ENCODE data around the gene PPP2R5A. TPM values are rescaled to one million over a fixed set of nuclear protein-coding genes. Genes with fewer than 3 reads are reported as not detected.
"Not testable (repeated sequence)": the region's sequence is repeated elsewhere in the genome, so short reads cannot be mapped to it uniquely, and the experiment has no call there.

The PPP2R5A gene
- total RNA-seq, 1 donor from 2014 or later = 37.1 TPM

DNA sequence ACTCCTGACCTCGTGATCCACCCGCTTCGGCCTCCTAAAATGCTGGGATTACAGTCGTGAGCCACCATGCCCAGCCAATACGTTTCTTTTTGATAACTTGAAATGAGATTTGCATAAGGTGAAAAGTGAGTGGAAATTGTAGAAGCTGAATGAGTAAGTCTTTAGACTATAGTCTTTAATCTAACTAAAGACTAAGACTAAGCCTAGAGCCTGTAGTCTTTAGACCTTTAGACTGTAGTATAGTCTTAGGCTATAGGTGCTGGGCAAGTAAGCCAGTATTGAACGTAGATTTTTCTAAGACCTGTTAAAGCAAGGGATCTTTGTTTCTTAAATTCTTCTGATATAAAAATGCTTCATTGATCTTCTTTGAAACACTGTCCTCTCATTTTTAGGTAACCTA is 12.1 kb downstream of the PPP2R5A start:
- no peak for DNase-seq (ENCODE audit: low read depth in 2 of 2)

DNA sequence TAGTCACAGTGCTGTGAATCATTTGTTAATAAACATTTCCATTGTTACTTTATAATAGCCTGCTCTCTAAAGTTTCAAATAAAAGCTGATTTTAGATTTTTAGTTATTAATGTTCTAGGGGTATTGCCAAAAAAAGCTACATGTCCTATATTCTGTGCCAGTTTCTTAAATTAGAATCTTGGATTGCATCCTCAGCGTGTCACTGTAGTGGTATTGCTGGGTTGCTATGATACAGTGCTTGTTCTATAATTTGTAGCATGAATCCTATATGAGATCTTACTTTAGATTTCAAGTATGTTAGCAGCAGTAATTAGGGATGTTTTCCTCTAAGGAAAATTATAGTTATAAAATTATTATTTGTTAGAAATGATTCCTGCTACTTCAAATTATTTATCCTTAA is 16.4 kb downstream of the PPP2R5A start:
- DNase-seq (ENCODE audit: low read depth in 2 of 2) = no peak

DNA sequence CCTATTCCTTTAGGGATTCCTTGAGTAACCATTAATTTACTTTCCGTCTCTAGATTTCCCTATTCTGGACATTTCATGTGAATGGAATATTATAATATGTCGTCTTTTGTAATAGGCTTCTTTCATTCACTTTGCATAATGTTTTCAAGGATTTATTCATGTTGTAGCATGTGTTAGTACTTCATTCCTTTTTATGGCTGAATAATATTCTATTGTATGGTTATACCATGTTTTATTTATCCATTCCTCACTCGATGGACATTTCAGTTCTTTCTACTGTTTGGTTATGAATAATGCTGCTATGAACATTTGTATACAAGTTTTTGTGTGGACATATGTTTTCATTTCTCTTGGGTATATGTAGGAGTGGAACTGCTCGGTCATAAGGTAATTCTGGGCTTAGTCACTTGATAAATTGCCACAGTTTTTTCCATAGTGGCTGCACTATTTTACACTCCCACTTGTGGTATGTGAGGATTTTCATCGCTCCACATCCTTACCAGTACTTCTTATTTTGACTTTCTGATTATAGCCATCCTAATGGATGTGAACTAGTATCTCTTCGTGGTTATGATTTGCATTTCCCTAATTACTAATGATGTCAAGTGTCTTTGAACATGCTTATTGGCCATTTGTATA is 17.7 kb downstream of the PPP2R5A start:
- DNase-seq (ENCODE audit: low read depth in 2 of 2) = no peak

DNA sequence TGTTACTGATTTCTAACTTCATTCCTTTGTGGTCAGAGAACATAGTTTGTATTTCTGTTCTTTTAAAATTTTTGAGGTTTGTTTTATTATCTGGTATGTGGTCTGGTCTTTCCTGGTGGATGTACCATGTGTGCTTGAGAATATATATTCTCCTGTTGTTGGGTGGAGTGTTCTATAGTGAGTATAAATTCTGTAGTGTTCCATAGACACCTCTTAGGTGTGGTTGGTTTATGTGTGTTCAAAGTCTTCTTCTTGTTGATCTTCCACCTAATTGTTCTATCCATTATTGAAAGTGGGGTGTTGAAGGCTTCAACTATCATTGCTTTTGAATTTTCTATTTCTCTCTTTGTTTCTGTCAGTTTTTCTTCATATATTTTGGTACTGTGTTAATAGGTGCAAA is 20.1 kb downstream of the PPP2R5A start:
- DNase-seq (ENCODE audit: low read depth in 2 of 2) = no peak

DNA sequence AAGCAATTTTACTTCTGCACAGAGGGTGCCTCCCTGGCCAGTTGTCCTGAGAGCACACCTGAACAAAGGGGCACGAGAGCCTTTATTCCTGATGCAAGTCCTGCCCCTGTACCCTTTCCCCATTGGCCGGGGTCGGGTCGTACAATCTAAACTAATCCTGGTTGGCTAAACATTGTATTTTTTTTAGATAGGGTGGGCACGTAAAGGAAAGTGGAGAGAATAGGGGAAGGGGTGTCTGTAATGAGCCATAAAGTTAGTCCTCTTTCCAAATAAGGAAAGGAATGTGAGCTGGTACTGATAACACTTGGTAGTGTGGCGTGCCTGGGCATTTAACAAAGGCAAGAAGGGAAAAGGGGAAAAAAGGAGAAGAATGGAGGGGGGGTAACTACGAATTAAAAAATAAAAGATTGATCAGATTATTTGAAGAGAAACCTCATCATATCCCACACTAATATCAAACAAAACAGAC is 20.8 kb downstream of the PPP2R5A start:
- DNase-seq (ENCODE audit: low read depth in 2 of 2) = not testable (repeated sequence)

DNA sequence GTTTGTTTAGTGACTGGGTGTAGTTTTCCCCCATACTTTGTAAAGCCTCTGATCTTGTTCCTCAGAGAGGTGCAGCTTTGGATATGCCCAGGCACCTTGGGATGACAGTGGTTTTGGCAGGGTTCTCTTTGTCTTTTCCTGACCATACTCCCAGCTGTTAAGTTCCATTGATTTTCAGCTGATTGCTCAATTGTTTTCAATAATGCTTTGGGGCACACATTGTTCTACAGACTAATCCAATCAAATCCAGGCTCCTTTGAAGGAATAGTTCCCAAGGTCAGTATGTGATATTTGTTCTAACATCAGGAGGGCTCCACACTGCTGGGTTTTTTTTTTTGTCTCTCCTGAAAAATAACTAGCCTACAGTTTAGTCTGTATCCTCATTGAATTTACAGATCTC is 24.8 kb downstream of the PPP2R5A start:
- DNase-seq (ENCODE audit: low read depth in 2 of 2) = no peak

DNA sequence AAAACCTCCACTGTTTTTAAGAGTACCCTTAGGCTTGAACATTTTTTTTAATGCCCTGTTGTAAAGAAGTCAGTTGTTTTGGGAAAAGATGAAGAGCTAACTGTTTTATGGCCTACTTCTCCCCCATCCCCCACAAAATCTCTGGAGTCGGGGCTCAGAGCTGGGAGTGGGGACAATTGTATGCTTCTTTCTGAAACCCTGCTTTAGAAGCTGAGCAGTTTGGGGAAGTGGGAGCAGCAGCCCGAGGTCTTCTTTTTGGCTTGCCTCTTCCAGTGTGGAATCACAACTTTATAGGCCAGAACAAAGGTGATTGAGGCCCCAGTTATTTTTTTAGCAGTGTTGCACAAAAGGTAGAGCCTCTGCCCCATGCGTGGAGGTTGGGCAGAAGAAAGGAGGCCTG is 25.2 kb downstream of the PPP2R5A start:
- no peak for DNase-seq (ENCODE audit: low read depth in 2 of 2)

DNA sequence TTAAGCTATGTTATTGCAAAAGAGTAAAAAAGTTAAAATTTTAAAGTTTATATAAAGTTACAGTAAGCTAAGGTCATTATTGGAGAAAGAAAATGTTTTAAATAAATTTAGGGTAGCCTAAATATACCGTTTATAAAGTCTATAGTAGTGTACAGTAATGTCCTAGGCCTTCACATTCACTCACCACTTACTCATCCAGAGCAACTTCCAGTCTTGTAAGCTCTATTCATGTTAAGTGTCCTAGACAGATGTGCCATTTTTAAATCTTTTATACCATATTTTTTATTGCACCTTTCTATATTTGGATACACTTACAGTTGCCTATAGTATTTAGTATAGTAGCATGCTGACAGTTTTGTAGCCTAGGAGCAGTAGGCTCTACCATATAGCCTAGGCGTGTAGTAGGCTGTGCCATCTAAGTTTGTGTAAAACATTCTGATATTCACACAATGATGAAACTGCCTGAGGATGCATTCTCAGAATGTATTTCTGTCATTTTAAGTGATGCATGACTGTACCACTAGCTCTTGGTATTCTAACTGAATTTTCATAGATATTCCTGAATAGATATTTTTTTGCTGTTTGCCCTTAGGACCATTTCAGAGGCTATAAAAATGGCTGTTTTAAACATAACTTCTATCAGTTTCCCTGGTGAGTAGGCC is 26.8 kb downstream of the PPP2R5A start:
- no peak for DNase-seq (ENCODE audit: low read depth in 2 of 2)

DNA sequence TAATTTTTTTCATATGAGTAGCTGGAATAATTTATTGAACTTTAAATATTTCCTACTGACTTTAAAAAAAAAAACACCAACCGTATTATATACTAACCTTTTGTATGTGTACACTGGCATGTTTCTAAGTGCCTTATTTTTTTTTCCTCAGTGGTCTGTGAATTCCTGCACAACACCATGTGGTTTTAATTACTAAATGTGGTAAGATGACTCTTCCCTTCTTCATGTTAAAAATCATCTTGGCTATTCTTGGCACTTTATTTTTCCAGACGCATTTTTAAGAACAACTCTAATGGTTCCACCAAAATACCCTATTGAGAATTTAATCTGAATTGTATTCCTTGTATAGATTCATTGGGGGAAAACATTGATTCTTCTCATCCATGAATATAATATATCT is 28.4 kb downstream of the PPP2R5A start:
- DNase-seq (ENCODE audit: low read depth in 2 of 2) = no peak

DNA sequence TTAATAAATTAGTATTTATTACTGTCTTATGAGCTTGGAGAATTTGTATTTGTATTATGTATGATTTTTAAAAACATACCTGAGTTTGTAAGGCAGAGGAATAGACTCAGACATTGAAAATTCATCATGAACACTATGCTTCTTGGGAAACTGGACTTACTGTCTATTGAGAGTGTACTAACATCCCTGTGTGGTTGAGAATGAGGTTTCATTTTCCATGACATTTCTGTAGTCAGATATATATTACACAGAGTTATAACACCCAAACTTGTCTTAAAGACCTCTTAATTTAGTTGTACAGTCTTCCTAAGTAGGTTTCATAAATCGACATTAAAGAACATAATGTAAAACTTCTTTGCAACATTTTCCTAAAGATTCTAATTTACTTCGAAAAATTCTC is 30.0 kb downstream of the PPP2R5A start:
- no peak for DNase-seq (ENCODE audit: low read depth in 2 of 2)

DNA sequence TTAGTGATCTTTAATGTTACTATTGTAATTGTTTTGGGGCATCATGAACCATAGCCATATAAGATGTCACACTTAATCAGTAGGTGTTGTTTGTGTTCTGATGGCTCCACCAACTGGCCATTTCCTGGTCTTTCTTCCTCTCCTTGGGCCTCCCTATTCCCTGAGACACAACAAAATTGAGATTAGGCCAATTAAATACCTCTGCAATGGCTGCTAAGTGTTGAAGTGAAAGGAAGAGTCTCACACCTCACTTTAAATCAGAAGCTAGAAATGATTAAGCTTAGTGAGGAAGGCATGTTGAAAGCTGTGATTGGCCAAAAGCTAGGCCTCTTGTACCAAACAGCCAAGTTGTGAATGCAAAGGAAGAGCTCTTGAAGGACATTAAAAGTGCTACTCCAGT is 30.7 kb downstream of the PPP2R5A start:
- peak; percentile 11 to 52 for DNase-seq (ENCODE audit: low read depth in 2 of 2)

DNA sequence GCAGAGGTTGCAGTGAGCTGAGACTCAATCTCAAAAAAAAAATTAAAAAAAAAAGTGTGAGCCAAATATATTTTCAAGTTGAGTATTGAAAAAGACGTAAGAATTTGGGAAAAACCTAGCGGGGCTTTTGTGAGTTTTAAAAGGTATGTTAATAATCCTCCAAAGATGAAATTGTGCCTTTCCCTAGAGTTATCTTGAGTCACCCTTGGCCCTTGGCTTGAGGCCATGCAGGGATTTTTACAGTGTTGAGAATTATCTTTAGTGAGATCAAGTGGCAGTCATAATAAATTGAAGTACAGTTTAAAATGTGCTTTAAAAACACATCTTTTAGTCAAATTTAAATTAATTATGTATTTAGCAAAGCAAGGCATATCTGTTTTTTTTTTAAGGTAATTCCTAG is 32.7 kb downstream of the PPP2R5A start:
- no peak for DNase-seq (ENCODE audit: low read depth in 2 of 2)

DNA sequence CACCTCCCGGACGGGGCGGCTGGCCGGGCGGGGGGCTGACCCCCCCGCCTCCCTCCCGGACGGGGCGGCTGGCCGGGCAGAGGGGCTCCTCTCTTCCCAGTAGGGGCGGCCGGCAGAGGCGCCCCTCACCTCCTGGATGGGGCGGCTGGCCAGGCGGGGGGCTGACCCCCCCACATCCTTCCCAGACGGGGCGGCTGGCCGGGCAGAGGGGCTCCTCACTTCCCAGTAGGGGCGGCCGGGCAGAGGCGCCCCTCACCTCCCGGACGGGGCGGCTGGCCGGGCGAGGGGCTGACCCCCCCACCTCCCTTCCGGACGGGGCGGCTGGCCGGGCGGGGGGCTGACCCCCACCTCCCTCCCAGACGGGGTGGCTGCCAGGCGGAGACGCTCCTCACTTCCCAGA is 35.8 kb downstream of the PPP2R5A start:
- not testable (repeated sequence) for DNase-seq (ENCODE audit: low read depth in 2 of 2)

DNA sequence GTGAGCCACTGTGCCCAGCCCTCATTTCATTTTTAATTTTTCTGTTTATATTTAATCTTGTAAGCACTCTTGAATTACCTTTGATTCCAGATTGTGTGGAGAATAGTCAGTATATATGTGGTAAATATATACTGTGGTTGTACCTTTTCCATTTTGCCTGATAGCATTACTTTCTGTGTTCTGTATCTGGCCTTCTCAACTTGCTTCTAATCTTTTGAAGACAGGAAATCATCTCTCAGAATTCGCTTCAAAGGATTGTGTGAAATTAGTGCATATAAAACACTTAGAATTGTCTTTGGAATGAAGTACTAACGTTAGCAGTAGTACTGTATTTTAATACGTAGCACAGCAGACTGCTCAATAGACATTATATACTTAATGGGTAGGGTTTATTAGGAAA is 37.9 kb downstream of the PPP2R5A start:
- DNase-seq (ENCODE audit: low read depth in 2 of 2) = no peak

DNA sequence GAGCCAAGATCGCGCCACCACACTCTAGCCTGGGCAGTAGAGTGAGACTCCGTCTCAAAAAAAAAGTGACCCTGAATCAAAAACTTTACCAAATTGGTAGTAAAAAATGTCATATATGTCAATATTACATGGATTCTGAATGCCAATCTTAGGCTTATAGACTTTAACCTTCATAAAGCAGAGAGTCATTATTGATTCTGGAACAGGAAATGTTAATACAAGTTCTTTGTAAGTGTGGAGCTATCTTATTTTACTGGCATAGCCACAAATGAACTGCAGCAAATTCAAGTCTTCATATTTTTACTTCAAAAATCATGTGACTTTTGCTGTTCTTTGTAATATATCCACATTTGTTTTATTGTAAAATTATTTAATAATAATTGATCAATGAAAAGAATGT is 41.3 kb downstream of the PPP2R5A start:
- no peak for DNase-seq (ENCODE audit: low read depth in 2 of 2)

DNA sequence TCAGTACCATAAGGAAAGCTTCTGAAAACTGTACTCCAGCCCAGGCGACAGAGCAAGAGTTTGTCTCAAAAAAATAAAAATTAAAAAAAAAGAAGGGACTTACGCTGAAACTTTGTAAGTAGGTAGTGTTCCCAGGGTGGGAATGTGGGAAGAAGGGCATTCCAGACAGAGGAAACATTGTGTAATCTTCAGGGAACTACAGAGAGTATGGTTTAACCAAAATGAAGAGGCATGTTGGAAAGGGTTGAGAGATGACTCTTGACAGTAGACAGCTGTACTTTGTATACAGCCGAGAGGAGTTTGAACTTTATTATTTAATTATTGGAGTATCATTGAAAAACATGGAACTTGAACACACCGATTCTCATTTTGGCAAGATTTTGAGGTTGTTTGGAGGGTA is 43.0 kb downstream of the PPP2R5A start:
- DNase-seq (ENCODE audit: low read depth in 2 of 2) = no peak

DNA sequence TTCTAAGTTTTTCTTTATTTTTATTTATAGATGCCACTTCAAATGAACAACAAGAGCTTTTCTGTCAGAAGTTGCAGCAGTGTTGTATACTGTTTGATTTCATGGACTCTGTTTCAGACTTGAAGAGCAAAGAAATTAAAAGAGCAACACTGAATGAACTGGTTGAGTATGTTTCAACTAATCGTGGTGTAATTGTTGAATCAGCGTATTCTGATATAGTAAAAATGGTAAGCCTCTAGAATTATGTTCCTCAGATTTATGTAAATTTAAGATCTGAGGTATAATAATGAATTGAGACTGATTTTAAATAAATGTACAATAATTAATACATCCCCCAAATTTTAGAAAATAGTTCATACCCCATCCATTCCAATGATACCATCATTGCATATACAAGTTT is 43.9 kb downstream of the PPP2R5A start:
- no peak for DNase-seq (ENCODE audit: low read depth in 2 of 2)

DNA sequence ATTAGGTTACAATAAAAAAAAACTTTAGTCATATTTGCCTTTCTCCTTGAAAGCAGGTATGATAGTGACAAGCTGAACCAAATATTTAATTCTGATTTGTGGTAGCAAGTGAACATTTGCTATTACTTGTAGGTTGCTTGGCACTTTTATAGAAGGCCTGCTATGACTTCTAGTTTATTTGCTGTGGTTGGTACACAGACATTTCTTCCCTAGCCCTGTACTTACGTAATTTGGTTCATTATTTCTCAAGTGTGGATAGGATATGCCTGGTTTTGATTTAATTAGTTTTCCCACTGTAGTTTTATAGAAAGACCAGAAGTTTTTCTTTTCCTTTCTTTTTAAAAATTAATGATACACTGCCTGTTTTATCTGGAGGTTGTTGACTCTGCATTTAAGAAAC is 55.9 kb downstream of the PPP2R5A start:
- DNase-seq (ENCODE audit: low read depth in 2 of 2) = no peak

DNA sequence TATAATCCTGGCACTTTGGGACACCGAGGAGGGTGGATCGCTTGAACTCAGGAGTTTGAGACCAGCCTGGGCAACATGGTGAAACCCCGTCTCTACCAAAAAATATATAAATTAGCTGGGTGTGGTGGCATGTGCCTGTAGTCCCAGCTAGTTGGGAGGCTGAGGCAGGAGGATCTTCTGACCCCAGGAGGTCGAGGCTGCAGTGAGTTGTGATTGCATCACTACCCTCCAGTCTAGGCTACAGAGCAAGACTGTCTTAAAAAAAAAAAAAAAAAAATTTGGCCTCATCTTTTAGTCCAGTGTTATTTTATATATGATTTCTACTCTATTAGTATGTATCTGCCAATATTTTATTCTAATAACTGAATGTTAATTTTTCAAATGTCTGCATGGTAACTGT is 59.7 kb downstream of the PPP2R5A start:
- DNase-seq (ENCODE audit: low read depth in 2 of 2) = no peak

DNA sequence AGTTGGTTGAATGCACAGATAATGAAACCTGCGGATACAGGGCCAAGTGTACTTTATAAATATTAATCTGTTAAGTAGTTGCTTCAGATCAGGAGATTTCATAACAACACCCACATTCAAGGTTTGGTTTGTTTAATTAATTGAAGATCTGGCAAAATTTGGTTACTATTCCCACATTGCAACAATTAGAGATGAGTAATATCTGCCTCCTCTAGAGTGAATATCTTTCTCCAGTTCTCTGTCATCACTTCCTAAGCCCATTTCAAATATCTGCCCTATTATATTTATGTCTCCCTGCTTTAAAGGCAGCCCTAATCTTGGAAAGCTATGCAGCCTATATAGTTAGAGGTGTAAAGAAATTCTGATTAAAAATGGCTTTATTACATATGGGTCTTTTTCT is 61.4 kb downstream of the PPP2R5A start:
- DNase-seq (ENCODE audit: low read depth in 2 of 2) = no peak

DNA sequence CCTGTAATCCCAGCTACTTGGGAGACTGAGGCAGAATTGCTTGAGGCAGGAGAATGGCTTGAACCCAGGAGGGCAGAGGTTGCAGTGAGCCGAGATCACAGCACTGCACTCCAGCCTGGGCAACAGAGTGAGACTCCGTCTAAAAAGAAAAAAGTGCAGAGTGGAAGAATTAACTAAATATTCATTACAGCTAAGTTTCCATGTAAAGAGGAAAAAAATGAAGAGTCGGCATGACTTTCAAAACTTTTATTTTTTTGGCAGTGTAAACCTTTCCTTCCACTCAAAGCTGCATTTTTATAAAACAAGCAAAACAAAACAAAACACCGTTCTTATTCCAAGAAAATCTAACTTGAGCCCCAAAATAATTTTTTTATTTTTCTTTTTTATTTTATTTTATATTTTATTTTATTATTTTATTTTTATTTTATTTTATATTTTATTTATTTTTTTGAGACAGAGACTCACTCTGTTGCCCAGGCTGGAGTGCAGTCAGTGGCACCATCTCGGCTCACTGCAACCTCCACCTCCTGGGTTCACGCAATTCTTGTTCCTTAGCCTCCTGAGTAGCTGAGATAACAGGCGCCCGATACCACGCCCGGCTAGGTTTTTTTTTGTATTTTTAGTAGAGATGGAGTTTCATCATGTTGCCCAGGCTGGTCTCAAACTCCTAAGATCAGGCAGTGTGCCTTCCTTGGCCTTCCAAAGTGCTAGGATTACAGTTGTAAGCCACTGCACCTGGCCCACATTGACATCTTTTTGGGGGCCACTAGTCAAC is 66.6 kb downstream of the PPP2R5A start:
- DNase-seq (ENCODE audit: low read depth in 2 of 2) = no peak

DNA sequence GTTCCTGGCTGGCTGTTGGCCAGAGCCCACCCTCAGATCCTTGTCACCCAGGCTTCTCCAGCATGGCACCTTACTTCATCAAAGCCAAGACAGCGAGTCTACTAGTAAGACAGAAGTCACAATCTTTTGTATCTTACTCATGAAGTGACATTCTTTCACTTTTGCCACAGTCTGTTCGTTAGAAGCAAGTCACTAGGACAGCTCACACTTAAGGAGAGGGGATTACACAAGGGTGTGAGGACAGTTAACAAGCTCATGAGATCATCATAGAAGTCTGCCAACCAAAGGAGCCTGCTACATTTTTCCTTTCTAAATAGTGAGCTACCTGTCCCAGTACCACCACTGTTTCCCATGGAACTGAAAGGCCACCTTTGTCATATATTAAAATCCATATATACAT is 68.0 kb downstream of the PPP2R5A start:
- no peak for DNase-seq (ENCODE audit: low read depth in 2 of 2)

DNA sequence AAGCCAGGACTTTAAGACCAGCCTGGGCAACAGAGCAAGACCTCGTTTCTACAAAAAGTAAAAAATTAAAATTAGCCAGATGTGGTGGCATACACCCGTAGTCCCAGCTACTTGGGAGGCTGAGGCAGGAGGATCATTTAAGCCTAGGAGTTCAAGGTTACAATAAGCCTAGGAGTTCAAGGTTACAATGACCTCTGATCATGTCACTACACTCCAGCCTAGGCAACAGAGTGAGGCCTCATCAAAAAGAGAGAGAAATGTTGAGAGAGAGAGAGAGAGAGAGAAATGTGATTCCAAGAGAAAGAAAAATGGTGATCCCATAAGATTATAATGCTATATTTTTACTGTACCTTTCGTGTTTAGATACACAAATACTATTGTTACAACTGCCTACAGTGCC is 69.3 kb downstream of the PPP2R5A start:
- no peak for DNase-seq (ENCODE audit: low read depth in 2 of 2)
